Skeletal muscle tissue (tissue), 4 donors: Measurements from ENCODE around the gene EGLN1. TPM values are rescaled to one million over a fixed set of nuclear protein-coding genes. Genes with fewer than 3 reads are reported as not detected.

Experiments
- H3K27ac ChIP-seq: one replicate; pipeline ENCODE4 v1.7.0; 2013; ENCODE audit warnings: mild to moderate bottlenecking, low read depth, low read length, inconsistent platforms
- H3K27me3 ChIP-seq, 3 donors: one replicate each; pipeline ENCODE4 v1.7.0; 2013; ENCODE audit warnings: low read length in 3 of 3; ENCODE audit not compliant: control insufficient read depth in 3 of 3, insufficient read depth in 3 of 3
- H3K36me3 ChIP-seq, 3 donors: one replicate each; pipeline ENCODE4 v1.7.0; 2013; ENCODE audit warnings: low read length in 3 of 3; ENCODE audit not compliant: control insufficient read depth in 3 of 3, insufficient read depth in 3 of 3
- H3K4me1 ChIP-seq, 3 donors: one replicate each; pipeline ENCODE4 v1.7.0; 2013; ENCODE audit warnings: low read length in 3 of 3, mild to moderate bottlenecking in 3 of 3; ENCODE audit not compliant: control insufficient read depth in 3 of 3, insufficient read depth in 3 of 3
- H3K4me3 ChIP-seq, 3 donors: one replicate each; pipeline ENCODE4 v1.7.0; 2013; ENCODE audit warnings: low read length in 3 of 3
- H3K9ac ChIP-seq, 3 donors: one replicate each; pipeline ENCODE4 v1.7.0; 2013; ENCODE audit warnings: low read length in 3 of 3, mild to moderate bottlenecking in 3 of 3, moderate library complexity in 2 of 3, low read depth in 1 of 3
- H3K9me3 ChIP-seq, 3 donors: one replicate each; pipeline ENCODE4 v1.7.0; 2013; ENCODE audit warnings: low read length in 3 of 3; ENCODE audit not compliant: control insufficient read depth in 3 of 3
- total RNA-seq: library from RNA; depleted of rRNA; stranded (reverse); fragments of >200 nt; gene quantifications from one replicate; pipeline ENCODE4 v1.2.3, GENCODE V29; 2014
- donor health status: Osteomylitis.

EGLN1 gene
- total RNA-seq, 1 donor from 2014 or later: 55.3 TPM

DNA sequence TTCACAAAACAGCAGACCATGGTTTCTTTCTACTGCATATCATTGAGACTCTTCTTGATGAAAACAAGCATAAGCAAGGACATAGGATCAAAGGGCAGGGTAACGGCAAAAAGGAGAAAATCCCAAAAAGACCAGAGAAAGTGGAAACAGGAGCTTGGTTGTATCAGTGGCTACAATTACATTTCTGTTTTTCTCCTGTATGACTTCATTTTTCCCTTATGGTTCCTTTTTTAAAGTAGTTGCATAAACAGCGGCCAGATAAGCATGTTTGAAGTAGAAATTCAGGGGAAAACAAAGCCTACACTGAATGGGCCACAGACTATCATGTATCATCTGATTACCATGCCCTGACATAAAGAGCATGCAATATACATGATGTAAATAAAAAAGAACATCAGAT, 4.6 kb downstream of the EGLN1 start:
- Histone ChIP-seq H3K9me3 (no peaks in the 10 kb centered on the region), H3K27me3 (no peaks in the 10 kb centered on the region), H3K4me3 (peak overlapping the region; percentile 65 to 93 (median 78)), H3K27ac (no peak overlapping the region), H3K9ac (peak overlapping the region; percentile 8 to 95 (median 78)), H3K36me3 (peaks cover 3 to 9% (median 7%) of the 10 kb centered on the region in 3 donors), H3K4me1 (peaks cover 35 to 56% (median 50%) of the 10 kb centered on the region in 3 donors)

DNA sequence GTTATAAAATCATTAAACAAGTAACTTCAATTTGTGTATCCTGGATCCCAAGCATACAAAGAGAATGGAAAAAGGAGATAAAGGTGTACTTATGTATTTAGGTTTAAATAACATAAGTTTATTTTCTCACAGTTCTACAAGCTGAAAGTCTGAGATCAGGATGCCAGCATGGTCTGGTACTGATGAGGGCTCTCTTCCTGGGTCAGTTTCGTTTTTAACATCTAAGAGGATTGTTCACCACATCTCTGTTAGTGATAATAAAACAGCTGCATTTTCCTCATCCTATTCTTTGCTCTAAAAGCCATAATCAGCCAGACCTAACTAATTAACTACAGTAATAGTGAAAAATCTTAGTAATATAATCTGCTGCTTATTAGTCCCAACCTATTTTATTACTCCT, 5.2 kb downstream of the EGLN1 start:
- Histone ChIP-seq H3K9me3 (no peaks in the 10 kb centered on the region), H3K36me3 (peaks cover 3 to 9% (median 9%) of the 10 kb centered on the region in 3 donors), H3K4me1 (peaks cover 37 to 58% (median 50%) of the 10 kb centered on the region in 3 donors), H3K9ac (peak overlapping the region in 2 of 3 donors; percentile 78 to 95), H3K4me3 (peak overlapping the region; percentile 65 to 93 (median 78)), H3K27ac (no peak overlapping the region), H3K27me3 (no peaks in the 10 kb centered on the region)

DNA sequence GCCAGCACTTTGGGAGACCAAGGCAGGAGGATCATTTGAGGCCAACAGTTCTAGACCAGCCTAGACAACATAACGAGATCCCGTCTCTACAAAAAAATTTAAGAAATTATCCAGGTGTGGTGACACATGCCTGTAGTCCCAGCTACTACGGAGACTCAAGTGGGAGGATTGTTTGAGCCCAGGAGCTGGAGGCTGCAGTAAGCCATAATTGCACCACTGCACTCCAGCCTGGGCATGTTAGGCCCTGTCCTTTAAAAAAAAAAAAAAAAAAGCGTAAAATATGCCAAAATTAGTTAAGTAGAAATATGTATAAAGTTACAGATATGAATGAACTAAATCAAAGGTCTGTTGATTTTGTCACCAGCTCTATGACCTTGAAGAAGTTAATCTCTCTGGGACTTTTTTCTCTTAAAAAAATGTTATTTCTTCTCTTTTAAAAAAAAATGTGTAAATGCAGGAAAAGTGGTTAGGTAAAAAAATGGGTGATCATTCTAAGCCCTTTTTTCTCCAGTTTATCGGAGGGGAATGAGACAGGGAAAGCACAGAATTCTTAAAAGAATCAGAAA, 7.0 kb downstream of the EGLN1 start:
- peak overlapping the region; percentile 42 for H3K27ac ChIP-seq

DNA sequence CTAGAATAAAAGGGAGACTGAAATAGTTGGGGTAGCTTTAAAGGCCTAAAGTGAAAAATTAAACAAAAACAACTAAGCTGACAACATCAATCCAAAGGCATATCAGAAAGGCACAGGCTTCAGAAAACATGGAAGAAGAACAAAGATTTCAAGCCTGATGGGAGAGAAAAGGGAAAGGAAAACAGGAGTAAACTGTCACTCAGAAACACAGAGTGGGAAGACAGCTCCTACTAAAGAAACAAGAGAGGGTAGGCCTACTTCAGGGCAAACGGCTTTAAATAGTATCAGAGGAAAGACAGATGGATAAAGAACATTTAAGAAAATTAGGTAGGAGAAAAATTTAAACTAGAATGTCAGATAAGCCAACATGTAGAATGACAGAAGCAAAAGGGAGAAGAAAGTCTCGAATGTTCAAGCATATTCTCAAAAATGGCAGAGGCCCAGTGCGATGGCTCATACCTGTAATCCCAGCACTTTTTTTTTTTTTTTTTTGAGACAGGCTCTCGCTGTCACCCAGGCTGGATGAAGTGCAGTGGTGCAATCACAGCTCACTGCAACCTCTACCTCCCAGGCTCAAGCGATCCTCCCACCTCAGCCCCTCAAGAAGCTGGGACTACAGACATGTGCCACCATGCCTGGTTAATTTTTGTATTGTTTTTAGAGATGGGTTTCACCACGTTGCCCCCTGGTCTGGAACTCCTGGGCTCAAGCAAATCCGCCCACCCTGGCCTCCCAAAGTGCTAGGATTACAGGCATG, 7.6 kb downstream of the EGLN1 start:
- peak overlapping the region; percentile 3 to 22 (median 20) for H3K4me3 ChIP-seq
- peak overlapping the region; percentile 42 for H3K27ac ChIP-seq
- peaks cover 51 to 71% (median 60%) of the 10 kb centered on the region in 3 donors for H3K4me1 ChIP-seq
- no peaks in the 10 kb centered on the region for H3K27me3 ChIP-seq
- H3K9me3 ChIP-seq: no peaks in the 10 kb centered on the region
- peak overlapping the region in 2 of 3 donors; percentile 1 to 10 for H3K9ac ChIP-seq
- peaks cover 3 to 9% (median 3%) of the 10 kb centered on the region in 3 donors for H3K36me3 ChIP-seq

More for the DNA sequence above, 7.0 kb downstream of the EGLN1 start:
- Histone ChIP-seq H3K27me3 (no peaks in the 10 kb centered on the region), H3K36me3 (peaks cover 3 to 9% (median 3%) of the 10 kb centered on the region in 3 donors), H3K9ac (peak overlapping the region in 1 of 3 donors; percentile 41), H3K4me3 (peak overlapping the region in 2 of 3 donors; percentile 14 to 22), H3K4me1 (peaks cover 44 to 69% (median 59%) of the 10 kb centered on the region in 3 donors), H3K9me3 (no peaks in the 10 kb centered on the region)

DNA sequence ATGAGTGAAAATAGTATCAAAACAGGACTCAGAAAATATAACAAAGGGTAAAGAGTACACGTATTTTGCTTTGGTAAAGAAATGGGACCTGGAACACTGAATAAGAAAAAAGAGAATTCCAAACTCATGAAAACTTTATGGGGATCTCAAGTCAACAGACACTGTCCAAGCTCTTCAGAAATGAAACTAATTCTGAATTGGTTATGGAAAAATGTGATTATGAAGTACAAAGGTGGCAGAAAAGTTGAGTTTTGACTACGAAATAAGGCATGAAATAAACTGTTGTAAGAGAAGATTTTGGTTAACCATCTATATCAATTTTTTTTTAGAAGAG, 8.4 kb downstream of the EGLN1 start:
- Histone ChIP-seq H3K4me3 (no peak overlapping the region), H3K4me1 (peaks cover 57 to 72% (median 62%) of the 10 kb centered on the region in 3 donors)

DNA sequence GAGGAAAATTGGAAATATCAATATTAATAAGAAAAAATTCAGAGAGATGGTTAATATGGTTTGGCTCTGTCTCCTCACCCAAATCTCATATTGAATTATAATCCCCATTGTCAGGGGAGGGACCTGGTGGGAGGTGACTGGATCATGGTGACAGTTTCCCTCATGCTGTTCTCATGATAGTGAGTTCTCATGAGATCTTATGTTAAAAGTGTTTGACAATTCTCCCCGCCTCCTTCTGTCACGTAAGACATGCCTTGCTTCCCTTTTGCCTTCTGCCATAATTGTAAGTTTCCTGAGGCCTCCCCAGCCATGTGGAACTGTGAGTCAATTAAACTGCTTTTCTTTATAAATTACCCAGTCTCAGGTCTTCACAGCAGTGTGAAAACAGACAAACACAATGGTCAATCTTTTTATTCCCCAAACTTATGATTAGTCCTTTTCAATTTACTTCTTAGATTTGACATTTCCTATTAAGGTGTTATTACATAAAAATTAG, 11.0 kb downstream of the EGLN1 start:
- peaks cover 55 to 65% (median 57%) of the 10 kb centered on the region in 3 donors for H3K4me1 ChIP-seq
- no peak overlapping the region for H3K4me3 ChIP-seq
- no peak overlapping the region for H3K27ac ChIP-seq

More for the DNA sequence above, 8.4 kb downstream of the EGLN1 start:
- Histone ChIP-seq H3K9ac (peak overlapping the region in 2 of 3 donors; percentile 1 to 10), H3K27ac (peak overlapping the region; percentile 42), H3K36me3 (peaks cover 3 to 5% (median 3%) of the 10 kb centered on the region in 3 donors), H3K27me3 (no peaks in the 10 kb centered on the region), H3K9me3 (no peaks in the 10 kb centered on the region)

DNA sequence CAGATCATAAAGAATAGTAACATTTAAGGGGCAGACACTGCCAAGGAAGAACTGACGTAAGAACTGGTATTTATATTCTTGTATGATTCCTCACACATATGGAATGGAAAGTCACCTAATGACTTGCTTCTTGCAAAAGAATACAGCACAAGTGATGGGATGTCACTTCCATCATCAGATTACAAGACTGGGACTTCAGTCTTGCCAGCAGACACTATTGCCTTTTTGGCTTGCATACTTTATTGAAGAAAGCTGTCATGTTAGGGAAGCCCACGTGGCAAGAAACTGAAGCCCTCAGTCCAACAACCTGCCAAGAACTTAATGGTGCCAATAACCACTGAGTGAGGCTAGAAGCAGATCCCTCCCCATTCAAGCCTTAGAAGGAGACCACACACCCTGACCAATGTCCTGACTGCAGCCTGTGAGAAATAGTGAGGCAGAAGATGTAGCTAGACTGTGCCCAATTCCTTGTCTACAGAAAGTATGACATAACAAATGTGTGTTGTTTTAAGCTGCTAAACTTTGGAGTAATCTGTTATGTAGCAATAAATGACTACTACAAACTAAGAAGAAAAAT, 12.0 kb downstream of the EGLN1 start:
- H3K27ac ChIP-seq: peak overlapping the region; percentile 37
- H3K4me3 ChIP-seq: peak overlapping the region in 2 of 3 donors; percentile 8 to 46

More for the DNA sequence above, 11.0 kb downstream of the EGLN1 start:
- Histone ChIP-seq H3K9me3 (no peaks in the 10 kb centered on the region), H3K27me3 (no peaks in the 10 kb centered on the region), H3K36me3 (peaks cover 0 to 5% (median 4%) of the 10 kb centered on the region in 3 donors), H3K9ac (no peak overlapping the region)

DNA sequence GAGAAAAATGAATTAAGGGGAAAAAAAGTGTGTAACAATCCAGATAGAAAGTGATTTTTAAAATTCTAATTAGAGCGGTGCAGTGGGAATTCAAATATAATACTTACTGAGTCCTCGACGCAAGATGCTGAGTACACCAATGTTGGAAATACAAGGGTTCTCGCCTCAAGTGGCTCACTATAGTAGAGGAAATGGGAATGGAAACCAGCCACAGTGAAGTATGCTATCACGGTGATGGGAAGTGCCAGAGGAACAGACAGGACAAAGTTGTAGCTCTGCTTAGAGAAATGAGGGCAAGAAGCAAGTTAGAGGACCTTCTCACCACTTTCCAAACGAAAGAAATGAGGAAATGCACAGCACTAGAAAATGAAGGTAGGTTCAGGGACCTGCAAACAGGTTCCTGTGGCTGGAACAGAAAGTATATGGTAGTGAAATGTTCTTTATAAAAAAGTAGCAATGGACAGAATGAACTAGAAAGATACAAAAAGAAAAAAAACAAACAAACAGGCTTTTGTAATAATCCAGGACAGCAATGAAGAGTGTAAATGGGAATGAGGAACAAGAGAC, 13.5 kb downstream of the EGLN1 start:
- H3K9ac ChIP-seq: peak overlapping the region; percentile 27 to 55 (median 50)
- H3K36me3 ChIP-seq: peaks cover 0 to 5% (median 4%) of the 10 kb centered on the region in 3 donors
- H3K27me3 ChIP-seq: no peaks in the 10 kb centered on the region
- H3K4me3 ChIP-seq: no peak overlapping the region
- H3K9me3 ChIP-seq: no peaks in the 10 kb centered on the region
- peaks cover 42 to 53% (median 45%) of the 10 kb centered on the region in 3 donors for H3K4me1 ChIP-seq
- no peak overlapping the region for H3K27ac ChIP-seq

More for the DNA sequence above, 12.0 kb downstream of the EGLN1 start:
- Histone ChIP-seq H3K9ac (no peak overlapping the region), H3K4me1 (peaks cover 51 to 68% (median 58%) of the 10 kb centered on the region in 3 donors), H3K9me3 (no peaks in the 10 kb centered on the region), H3K36me3 (peaks cover 0 to 5% (median 4%) of the 10 kb centered on the region in 3 donors), H3K27me3 (no peaks in the 10 kb centered on the region)

DNA sequence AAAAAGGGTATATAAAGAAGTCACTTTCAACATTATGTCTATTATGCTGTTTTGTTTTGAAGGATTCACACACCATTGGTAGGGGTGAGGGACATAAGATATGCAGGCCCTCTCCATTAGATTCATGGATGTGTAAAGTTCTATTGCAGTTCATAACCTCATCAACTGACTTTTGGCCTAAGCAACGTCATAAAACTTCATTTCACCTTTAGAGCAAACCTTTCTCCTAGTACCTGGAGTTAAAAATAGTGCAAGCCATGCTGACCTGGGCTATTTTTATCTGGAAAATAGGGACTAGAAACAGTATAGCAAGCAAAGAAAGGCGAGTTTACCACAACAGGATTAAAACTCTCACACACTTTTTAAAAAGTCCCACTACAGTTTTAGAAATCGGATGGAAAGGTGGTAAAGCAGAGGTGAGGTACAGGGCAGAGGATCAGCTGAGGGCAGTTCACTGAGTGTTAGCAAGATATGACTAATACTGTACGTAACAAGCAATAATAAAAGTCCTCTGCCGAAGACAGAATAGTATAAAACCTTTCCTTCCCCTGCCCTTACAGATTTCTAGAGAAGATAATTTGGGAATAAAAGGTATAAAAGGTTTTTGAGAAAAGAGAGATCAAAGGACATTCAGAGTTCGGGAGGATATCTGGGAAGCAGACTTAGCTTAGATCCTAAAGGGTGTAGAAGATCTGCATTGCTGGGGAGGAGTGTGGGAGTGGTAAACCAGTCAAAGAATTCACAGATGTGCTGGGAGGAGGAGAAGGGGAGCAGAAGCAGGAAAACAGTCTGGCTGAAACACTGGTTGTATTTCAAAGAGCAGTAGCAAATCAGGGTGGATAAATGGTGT, 14.3 kb downstream of the EGLN1 start:
- Histone ChIP-seq H3K27me3 (no peaks in the 10 kb centered on the region), H3K4me3 (no peak overlapping the region), H3K27ac (peak overlapping the region; percentile 31), H3K4me1 (peaks cover 38 to 46% (median 45%) of the 10 kb centered on the region in 3 donors), H3K9ac (peak overlapping the region; percentile 27 to 55 (median 50)), H3K9me3 (no peaks in the 10 kb centered on the region), H3K36me3 (peaks cover 0 to 5% (median 4%) of the 10 kb centered on the region in 3 donors)
